GM12878 (cell line): ENCODE results near the gene GDI2. TPM values are rescaled to one million over a fixed set of nuclear protein-coding genes. Genes with fewer than 3 reads are reported as not detected.

Experiments used
- ATAC-seq: fragments of 200-7000 bp; cut with Tn5 transposase; 3 replicates; pipeline ENCODE4 v1.9.1; 2020; ENCODE audit warnings: mild to moderate bottlenecking, moderate library complexity
- BruUV-seq: library from RNA; stranded (reverse); fragments of 400-500 nt; replicated peaks from 2 replicates; lab custom pipeline; 2021; lab: Mats Ljungman, UMichigan
- CTCF ChIA-PET: fragments of 300-600 bp; sonication (Branson Sonifier 250); formaldehyde crosslinking; extraction: SDS; loops from one replicate; lab custom pipeline; 2021; ENCODE audit warnings: inconsistent platforms; lab: Yijun Ruan, JAX
- POLR2A ChIA-PET: fragments of 350-600 bp; formaldehyde crosslinking; extraction: SDS; loops from one replicate; lab custom pipeline; 2021; ENCODE audit warnings: inconsistent platforms; lab: Charles Lee
- RAD21 ChIA-PET: fragments of 300-600 bp; sonication (Branson Sonifier 250); formaldehyde crosslinking; loops from one replicate; lab custom pipeline; 2023; ENCODE audit warnings: antibody characterized with exemption; ENCODE audit not compliant: unreplicated experiment; lab: Charles Lee
- SMC1A ChIA-PET: fragments of 300-600 bp; sonication (Branson Sonifier 250); formaldehyde crosslinking; loops from one replicate; lab custom pipeline; 2023; ENCODE audit not compliant: unreplicated experiment, uncharacterized antibody; lab: Charles Lee
- DNase-seq: peaks from one replicate; pipeline ENCODE4 v3.0.0-alpha.2; 2011; ENCODE audit warnings: low read depth, low spot score
- FAIRE-seq: peaks from 3 replicates; lab custom pipeline; 2011; peaks lifted over from hg19 to GRCh38; lab: Jason Lieb, UNC
- H2AFZ ChIP-seq: 2 replicates; pipeline ENCODE4 v1.6.0; 2011; ENCODE audit warnings: low read depth, low read length, control low read depth; ENCODE audit not compliant: control insufficient read depth
- H3K27ac ChIP-seq: 2 replicates; pipeline ENCODE4 v1.5.1; 2011; ENCODE audit warnings: control low read depth; ENCODE audit not compliant: control insufficient read depth, insufficient read depth
- H3K27me3 ChIP-seq, 2 experiments: replicated peaks in 1 of 2; 2 replicates each; pipeline versions ENCODE4 v1.6.0 to v1.6.1; 2011; ENCODE audit warnings: low read length in 1 of 2; ENCODE audit not compliant: control insufficient read depth in 2 of 2, insufficient read depth in 2 of 2
- H3K36me3 ChIP-seq, 2 experiments: 2 replicates each; pipeline ENCODE4 v1.5.1; 2011; ENCODE audit warnings: low read length in 1 of 2; ENCODE audit not compliant: control insufficient read depth in 2 of 2, insufficient read depth in 2 of 2
- H3K4me1 ChIP-seq: 2 replicates; pipeline ENCODE4 v1.6.1; 2011; ENCODE audit warnings: mild to moderate bottlenecking, low read length, moderate library complexity, mixed read lengths; ENCODE audit not compliant: control insufficient read depth, insufficient read depth
- H3K4me2 ChIP-seq: 2 replicates; pipeline ENCODE4 v1.6.0; 2011; ENCODE audit warnings: control low read depth; ENCODE audit not compliant: control insufficient read depth, insufficient read depth
- H3K4me3 ChIP-seq: fragments of 200-600 bp; sonication (generic); 2 replicates; pipeline ENCODE4 v1.5.1; 2016
- H3K79me2 ChIP-seq: 2 replicates; pipeline ENCODE4 v1.6.0; 2011; ENCODE audit warnings: low read length; ENCODE audit not compliant: control insufficient read depth, insufficient read depth
- H3K9ac ChIP-seq: 2 replicates; pipeline ENCODE4 v1.8.0; 2011; ENCODE audit warnings: low read length, control low read depth, mixed read lengths; ENCODE audit not compliant: control insufficient read depth, insufficient read depth
- H3K9me3 ChIP-seq: replicated peaks from 3 replicates; pipeline ENCODE4 v1.5.1; 2011; ENCODE audit warnings: mild to moderate bottlenecking, low read length; ENCODE audit not compliant: control insufficient read depth, insufficient read depth
- H4K20me1 ChIP-seq: 2 replicates; pipeline ENCODE4 v1.6.0; 2011; ENCODE audit not compliant: control insufficient read depth, insufficient read depth
- ASH2L ChIP-seq: fragments of 300-600, 200-600 bp; sonication (generic); IDR thresholded peaks from 2 replicates; pipeline ENCODE4 v1.6.1; 2017; ENCODE audit warnings: low read depth, mild to moderate bottlenecking, borderline replicate concordance
- BCL11A ChIP-seq: IDR thresholded peaks from 2 replicates; pipeline ENCODE4 v1.6.1; 2011; ENCODE audit warnings: low read depth, low read length
- CBFB ChIP-seq: IDR thresholded peaks from 2 replicates; pipeline ENCODE4 v1.6.1; 2016; ENCODE audit warnings: antibody characterized with exemption, low read depth
- CHD1 ChIP-seq: IDR thresholded peaks from 2 replicates; pipeline ENCODE4 v1.6.1; 2012; ENCODE audit warnings: low read depth, low read length, improper control_type of control experiment
- E2F4 ChIP-seq: IDR thresholded peaks from 2 replicates; pipeline ENCODE4 v1.6.1; 2012; ENCODE audit warnings: low read depth, low read length, improper control_type of control experiment
- FOXK2 ChIP-seq: fragments of 450-650 bp; IDR thresholded peaks from 2 replicates; pipeline ENCODE4 v1.6.1; 2017; ENCODE audit warnings: mild to moderate bottlenecking, moderate library complexity
- HDGF ChIP-seq: fragments of 450-650 bp; IDR thresholded peaks from 2 replicates; pipeline ENCODE4 v1.6.1; 2016; ENCODE audit warnings: antibody characterized with exemption
- JUND ChIP-seq: IDR thresholded peaks from 2 replicates; pipeline ENCODE4 v1.6.1; 2012; ENCODE audit warnings: low read depth, mild to moderate bottlenecking, low read length, improper control_type of control experiment, moderate library complexity
- NFYA ChIP-seq: IDR thresholded peaks from 2 replicates; pipeline ENCODE4 v1.6.1; 2011; ENCODE audit warnings: low read depth, mild to moderate bottlenecking, low read length, improper control_type of control experiment, borderline replicate concordance
- NR2C1 ChIP-seq: fragments of 450-650 bp; IDR thresholded peaks from 2 replicates; pipeline ENCODE4 v1.6.1; 2017; ENCODE audit warnings: antibody characterized with exemption, mild to moderate bottlenecking, moderate library complexity
- NR2F1 ChIP-seq: fragments of 450-650 bp; conservative IDR thresholded peaks from 2 replicates; pipeline ENCODE4 v1.6.1; 2017; ENCODE audit warnings: mild to moderate bottlenecking
- TCF12 ChIP-seq: IDR thresholded peaks from 2 replicates; pipeline ENCODE4 v1.6.1; 2011; ENCODE audit warnings: low read depth, mild to moderate bottlenecking, low read length
- ZNF384 ChIP-seq: IDR thresholded peaks from 2 replicates; pipeline ENCODE4 v1.6.1; 2012; ENCODE audit warnings: low read depth, mild to moderate bottlenecking, low read length, improper control_type of control experiment, borderline replicate concordance
- ZZZ3 ChIP-seq: IDR thresholded peaks from 2 replicates; pipeline ENCODE4 v1.6.1; 2011; ENCODE audit warnings: low read depth; ENCODE audit not compliant: control insufficient read depth, insufficient read length
- WGBS: methylation state at CpG from one replicate; pipeline ENCODE4 v1.1.6; 2016; ENCODE audit warnings: low lambda C conversion rate; ENCODE audit not compliant: insufficient replicate concordance, insufficient coverage; ENCODE audit errors: missing lambda C conversion rate; 5-methylcytosine and 5-hydroxymethylcytosine counted together
- in situ Hi-C: fragments of 300-500 bp; cut with MboI; formaldehyde crosslinking; loops from 9 replicates; pipeline ENCODE4 v1.14.3; 2018; ENCODE audit warnings: mixed read lengths
- intact Hi-C: fragments of 100-400 bp; cut with micrococcal nuclease; formaldehyde crosslinking; loops from one replicate; pipeline ENCODE4 v1.14.2; 2022; ENCODE audit not compliant: unreplicated experiment
- polyA plus RNA-seq, 11 experiments: library from polyadenylated mRNA; depleted of rRNA in 4 of 11; unstranded in 6 of 11; stranded (reverse) in 5 of 11; fragments of >200 nt; fragmentation: Nextera tagmentation in 4 of 11; fragmentation: Illumina TruSeq in 1 of 11; extraction: Ambion mirVana in 4 of 11; extraction: Trizol in 1 of 11; gene quantifications; 1 replicate in 1 of 11; 2 replicates in 10 of 11; pipeline versions ENCODE4 v1.2.1 to v1.2.3, GENCODE V29; 2011 to 2016; ENCODE audit warnings: inconsistent platforms in 2 of 11, missing spikeins in 2 of 11, low read depth in 1 of 11
- total RNA-seq, 4 experiments: library from RNA; depleted of rRNA in 3 of 4; stranded (reverse); fragments of >200 nt in 3 of 4; fragmentation: Illumina TruSeq in 1 of 4; extraction: Trizol in 1 of 4; gene quantifications; 2 replicates each; pipeline versions ENCODE4 v1.2.1 to v1.2.3, GENCODE V29; 2013 to 2021
- TF ChIP-seq, protein P1 (sequence below): IDR thresholded peaks from 2 replicates; pipeline ENCODE4 v1.6.1; 2012; ENCODE audit warnings: mild to moderate bottlenecking, low read depth, low read length

Gene GDI2
- total and polyA plus RNA-seq, 10 of the 15 experiments (the other 5 are each of a cell fraction or from before 2014, with no cell fraction given): 261 to 395 (median 276) TPM

DNA sequence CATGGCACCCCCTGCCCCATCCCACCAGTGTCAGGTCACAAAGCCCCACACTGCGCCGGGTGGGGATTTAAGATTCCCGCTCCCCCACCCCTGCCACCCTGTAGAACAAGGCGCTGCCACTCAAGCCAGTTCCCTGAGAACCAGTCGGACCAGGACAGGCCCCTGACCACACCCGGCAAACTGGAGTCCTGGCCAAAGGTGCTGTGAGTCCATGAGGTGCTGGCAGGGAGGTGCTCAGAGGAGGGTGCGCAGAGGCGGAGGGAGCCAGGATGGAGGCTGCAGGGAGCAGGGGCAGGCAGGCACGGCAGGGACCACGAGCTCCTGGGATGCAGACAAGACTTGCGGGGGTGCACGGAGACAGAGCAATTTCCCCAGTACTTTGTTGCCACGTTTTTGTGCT lies 19.7 kb upstream of the GDI2 start:
- no peaks in the 10 kb centered on the region for H3K79me2 ChIP-seq
- no peak for TF ChIP-seq NFYA
- no peak for TF ChIP-seq CBFB
- TF ChIP-seq CHD1: no peak
- TF ChIP-seq BCL11A: no peak
- no peak for TF ChIP-seq HDGF
- in situ Hi-C loops: no loop called here
- H3K27me3 ChIP-seq: no peaks in the 10 kb centered on the region; a peak in 1 of 4 replicates
- ChIA-PET SMC1A (no interaction called here), RAD21 (no interaction called here), POLR2A (interaction anchor here (1.3 kb wide), 1 partner anchor 11 kb away, joined by 3 read pairs; no protein-coding TSS in a partner anchor), CTCF (interaction anchor here (1.1 kb wide), 1 partner anchor 42 kb away, joined by 3 read pairs; no protein-coding TSS in a partner anchor)
- BruUV-seq: no TSS peak
- H3K4me2 ChIP-seq: no peak overlapping the region
- no peak for ATAC-seq
- intact Hi-C loops: no loop called here
- no peaks in the 10 kb centered on the region for H3K36me3 ChIP-seq
- WGBS: 86% methylated on average over 13 of the region's 13 CpGs
- H4K20me1 ChIP-seq: no peaks in the 10 kb centered on the region
- DNase-seq: no peak
- no peaks in the 10 kb centered on the region for H3K4me1 ChIP-seq
- H3K9me3 ChIP-seq: no peaks in the 10 kb centered on the region
- H3K27ac ChIP-seq: no peak overlapping the region
- no peak overlapping the region for H3K9ac ChIP-seq
- no peak overlapping the region for H3K4me3 ChIP-seq
- FAIRE-seq: no peak
- H2AFZ ChIP-seq: no peak overlapping the region

- BruUV-seq: no TSS peak
- H3K4me1 ChIP-seq: no peaks in the 10 kb centered on the region
- ChIA-PET POLR2A (interaction anchor here (0.7 to 0.9 kb wide), 2 partner anchors 9 to 57 kb away, joined by 3 to 5 read pairs; no protein-coding TSS in a partner anchor), CTCF (interaction anchor here (1.0 kb wide), 1 partner anchor 10 kb away, joined by 3 read pairs; no protein-coding TSS in a partner anchor), RAD21 (interaction anchor here (1.0 to 1.5 kb wide), 3 partner anchors 9 to 32 kb away, joined by 4 to 8 read pairs (median 4); no protein-coding TSS in a partner anchor), SMC1A (interaction anchor here (1.0 to 2.8 kb wide), 2 partner anchors 9 to 21 kb away, joined by 3 to 11 read pairs; no protein-coding TSS in a partner anchor)
- no peak overlapping the region for H3K9ac ChIP-seq
- H3K9me3 ChIP-seq: no peaks in the 10 kb centered on the region
- H4K20me1 ChIP-seq: no peaks in the 10 kb centered on the region
- intact Hi-C loops (no loop called here), in situ Hi-C loops (no loop called here)
- no peak overlapping the region for H3K4me2 ChIP-seq
- H3K36me3 ChIP-seq: no peaks in the 10 kb centered on the region
- 89% methylated on average over 8 of the region's 8 CpGs for WGBS
- no peak overlapping the region for H2AFZ ChIP-seq
- H3K27me3 ChIP-seq: no peaks in the 10 kb centered on the region; a peak in 1 of 4 replicates
- H3K4me3 ChIP-seq: no peak overlapping the region
- DNase-seq (no peak), ATAC-seq (no peak), FAIRE-seq (no peak)
- H3K27ac ChIP-seq: no peak overlapping the region
- no peaks in the 10 kb centered on the region for H3K79me2 ChIP-seq
- no peak for TF ChIP-seq TCF12
- TF ChIP-seq FOXK2: no peak
- no peak for TF ChIP-seq ZNF384
- no peak for TF ChIP-seq ZZZ3
- no peak for TF ChIP-seq JUND
- TF ChIP-seq, protein P1, sequence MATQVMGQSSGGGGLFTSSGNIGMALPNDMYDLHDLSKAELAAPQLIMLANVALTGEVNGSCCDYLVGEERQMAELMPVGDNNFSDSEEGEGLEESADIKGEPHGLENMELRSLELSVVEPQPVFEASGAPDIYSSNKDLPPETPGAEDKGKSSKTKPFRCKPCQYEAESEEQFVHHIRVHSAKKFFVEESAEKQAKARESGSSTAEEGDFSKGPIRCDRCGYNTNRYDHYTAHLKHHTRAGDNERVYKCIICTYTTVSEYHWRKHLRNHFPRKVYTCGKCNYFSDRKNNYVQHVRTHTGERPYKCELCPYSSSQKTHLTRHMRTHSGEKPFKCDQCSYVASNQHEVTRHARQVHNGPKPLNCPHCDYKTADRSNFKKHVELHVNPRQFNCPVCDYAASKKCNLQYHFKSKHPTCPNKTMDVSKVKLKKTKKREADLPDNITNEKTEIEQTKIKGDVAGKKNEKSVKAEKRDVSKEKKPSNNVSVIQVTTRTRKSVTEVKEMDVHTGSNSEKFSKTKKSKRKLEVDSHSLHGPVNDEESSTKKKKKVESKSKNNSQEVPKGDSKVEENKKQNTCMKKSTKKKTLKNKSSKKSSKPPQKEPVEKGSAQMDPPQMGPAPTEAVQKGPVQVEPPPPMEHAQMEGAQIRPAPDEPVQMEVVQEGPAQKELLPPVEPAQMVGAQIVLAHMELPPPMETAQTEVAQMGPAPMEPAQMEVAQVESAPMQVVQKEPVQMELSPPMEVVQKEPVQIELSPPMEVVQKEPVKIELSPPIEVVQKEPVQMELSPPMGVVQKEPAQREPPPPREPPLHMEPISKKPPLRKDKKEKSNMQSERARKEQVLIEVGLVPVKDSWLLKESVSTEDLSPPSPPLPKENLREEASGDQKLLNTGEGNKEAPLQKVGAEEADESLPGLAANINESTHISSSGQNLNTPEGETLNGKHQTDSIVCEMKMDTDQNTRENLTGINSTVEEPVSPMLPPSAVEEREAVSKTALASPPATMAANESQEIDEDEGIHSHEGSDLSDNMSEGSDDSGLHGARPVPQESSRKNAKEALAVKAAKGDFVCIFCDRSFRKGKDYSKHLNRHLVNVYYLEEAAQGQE: no peak
- TF ChIP-seq NR2F1: no peak
- no peak for TF ChIP-seq ASH2L
- no peak for TF ChIP-seq CBFB
- no peak for TF ChIP-seq E2F4
- TF ChIP-seq NR2C1: no peak
Measured at GRCh38 chr10:5831446-5831782, 18.2 kb upstream of the GDI2 start.
